ENCODE measurements around the gene C13orf46. TPM values are rescaled to one million over a fixed set of nuclear protein-coding genes. Genes with fewer than 3 reads are reported as not detected.

The C13orf46 gene
- total RNA-seq, 1 experiment from 2014 or later, result 1.4 TPM

DNA sequence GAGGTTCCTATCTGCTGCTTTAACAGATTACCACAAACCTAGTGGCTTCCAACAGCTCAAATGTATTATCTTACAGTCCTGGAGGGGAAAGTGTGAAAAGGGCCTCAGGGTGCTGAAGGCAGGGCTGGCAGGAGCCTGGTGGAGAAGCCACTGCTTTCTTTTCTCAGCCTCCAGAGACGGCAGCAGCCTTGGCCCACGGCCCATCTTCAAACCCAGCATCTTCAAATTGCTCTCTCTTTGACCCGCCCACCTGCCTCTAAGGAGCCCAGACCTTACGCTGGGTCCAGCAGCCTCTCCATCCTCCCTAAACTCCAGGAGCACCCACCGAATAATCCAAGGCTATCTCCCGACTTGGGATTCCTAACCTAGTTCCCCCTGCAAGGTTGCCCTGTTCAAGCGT, 35.6 kb downstream of the C13orf46 start:
- H3K27me3 Mint-ChIP-seq (ENCODE audit: insufficient read depth, unreplicated experiment), result no peaks in the 10 kb centered on the region
- TF ChIP-seq, protein P1, sequence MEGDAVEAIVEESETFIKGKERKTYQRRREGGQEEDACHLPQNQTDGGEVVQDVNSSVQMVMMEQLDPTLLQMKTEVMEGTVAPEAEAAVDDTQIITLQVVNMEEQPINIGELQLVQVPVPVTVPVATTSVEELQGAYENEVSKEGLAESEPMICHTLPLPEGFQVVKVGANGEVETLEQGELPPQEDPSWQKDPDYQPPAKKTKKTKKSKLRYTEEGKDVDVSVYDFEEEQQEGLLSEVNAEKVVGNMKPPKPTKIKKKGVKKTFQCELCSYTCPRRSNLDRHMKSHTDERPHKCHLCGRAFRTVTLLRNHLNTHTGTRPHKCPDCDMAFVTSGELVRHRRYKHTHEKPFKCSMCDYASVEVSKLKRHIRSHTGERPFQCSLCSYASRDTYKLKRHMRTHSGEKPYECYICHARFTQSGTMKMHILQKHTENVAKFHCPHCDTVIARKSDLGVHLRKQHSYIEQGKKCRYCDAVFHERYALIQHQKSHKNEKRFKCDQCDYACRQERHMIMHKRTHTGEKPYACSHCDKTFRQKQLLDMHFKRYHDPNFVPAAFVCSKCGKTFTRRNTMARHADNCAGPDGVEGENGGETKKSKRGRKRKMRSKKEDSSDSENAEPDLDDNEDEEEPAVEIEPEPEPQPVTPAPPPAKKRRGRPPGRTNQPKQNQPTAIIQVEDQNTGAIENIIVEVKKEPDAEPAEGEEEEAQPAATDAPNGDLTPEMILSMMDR (IDR thresholded peaks at IDR 0.05; ENCODE audit: unreplicated experiment), result no peak
- POLR2A ChIA-PET, result no interaction called here
- H3K4me1 Mint-ChIP-seq (ENCODE audit: insufficient read depth, unreplicated experiment), result peaks cover 6% of the 10 kb centered on the region
- intact Hi-C loops (cut with micrococcal nuclease), result no loop called here
- no peak for DNase-seq (ENCODE audit: unreplicated experiment)
- no peak overlapping the region for H3K27ac Mint-ChIP-seq (ENCODE audit: low read depth, unreplicated experiment)
- H3K4me3 Mint-ChIP-seq (ENCODE audit: unreplicated experiment), result no peak overlapping the region
- H3K36me3 Mint-ChIP-seq (ENCODE audit: insufficient read depth, unreplicated experiment), result no peaks in the 10 kb centered on the region
- CTCF ChIA-PET, result interaction anchor here (0.8 kb wide), 1 partner anchor 9 kb away, joined by 3 read pairs; no protein-coding TSS in a partner anchor
- no peaks in the 10 kb centered on the region for H3K9me3 Mint-ChIP-seq (ENCODE audit: unreplicated experiment)
- no TSS peak for BruUV-seq (replicated peaks)

DNA sequence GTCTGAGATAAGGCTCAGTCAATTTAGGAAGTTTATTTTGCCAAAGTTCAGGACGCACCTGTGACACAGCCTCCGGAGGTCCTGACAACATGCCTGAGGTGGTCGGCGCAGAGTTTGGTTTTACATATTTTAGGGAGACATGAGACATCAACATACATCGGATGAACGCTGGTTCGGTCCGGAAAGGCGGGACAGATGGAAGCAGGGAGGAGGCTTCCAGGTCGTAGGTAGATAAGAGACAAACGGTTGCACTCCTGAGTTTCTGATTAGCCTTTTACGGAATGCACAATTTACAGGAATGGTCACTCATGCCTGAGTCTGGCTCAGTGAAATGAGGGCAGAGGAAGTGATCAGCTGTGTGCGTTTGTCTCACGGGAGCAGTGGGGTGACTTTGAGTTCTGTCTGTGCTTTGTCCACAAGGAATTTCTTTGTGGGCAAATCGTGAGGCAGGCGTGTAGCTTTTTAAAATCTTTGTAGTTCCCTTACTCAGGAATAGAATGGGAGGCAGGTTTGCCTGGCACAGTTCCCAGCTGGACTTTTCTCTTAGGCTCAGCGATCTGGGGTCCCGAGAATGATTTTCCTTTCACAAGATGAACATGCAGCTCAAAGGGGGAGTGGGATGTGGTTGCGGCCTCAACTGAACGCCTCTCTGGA, 36.2 kb downstream of the C13orf46 start:
- intact Hi-C loops (cut with micrococcal nuclease), result no loop called here
- H3K4me1 Mint-ChIP-seq (ENCODE audit: insufficient read depth, unreplicated experiment), result peaks cover 6% of the 10 kb centered on the region
- no peak for DNase-seq (ENCODE audit: unreplicated experiment)
- TF ChIP-seq, protein P1 (IDR thresholded peaks at IDR 0.05; ENCODE audit: unreplicated experiment), result no peak
- H3K9me3 Mint-ChIP-seq (ENCODE audit: unreplicated experiment), result no peaks in the 10 kb centered on the region
- POLR2A ChIA-PET, result no interaction called here
- no peak overlapping the region for H3K4me3 Mint-ChIP-seq (ENCODE audit: unreplicated experiment)
- no peaks in the 10 kb centered on the region for H3K36me3 Mint-ChIP-seq (ENCODE audit: insufficient read depth, unreplicated experiment)
- no TSS peak for BruUV-seq (replicated peaks)
- CTCF ChIA-PET, result interaction anchor here (0.5 to 0.8 kb wide), 2 partner anchors 9 to 141 kb away, joined by 3 read pairs; no protein-coding TSS in a partner anchor
- H3K27me3 Mint-ChIP-seq (ENCODE audit: insufficient read depth, unreplicated experiment), result peaks cover 1% of the 10 kb centered on the region
- H3K27ac Mint-ChIP-seq (ENCODE audit: low read depth, unreplicated experiment), result no peak overlapping the region

DNA sequence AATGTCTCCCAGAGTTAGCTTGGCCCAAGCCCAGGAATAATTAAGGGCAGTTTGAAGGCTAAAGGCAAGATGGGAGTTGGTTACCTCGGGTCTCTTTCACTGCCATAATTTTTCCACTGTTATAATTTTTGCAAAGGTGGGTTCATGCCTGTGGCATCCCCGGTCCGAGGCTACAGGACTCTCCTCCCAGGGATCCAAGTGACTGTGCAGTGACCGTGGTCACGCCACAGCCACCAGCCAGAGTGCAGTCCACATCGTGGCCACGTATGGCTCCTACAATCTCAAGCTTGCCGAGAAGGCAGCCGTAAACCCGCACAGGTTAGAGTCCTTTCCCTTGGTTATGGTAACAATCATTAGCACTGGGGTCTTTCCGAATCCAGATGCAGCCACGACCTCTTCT, 36.8 kb downstream of the C13orf46 start:
- H3K36me3 Mint-ChIP-seq (ENCODE audit: insufficient read depth, unreplicated experiment), result no peaks in the 10 kb centered on the region
- H3K9me3 Mint-ChIP-seq (ENCODE audit: unreplicated experiment), result no peaks in the 10 kb centered on the region
- intact Hi-C loops (cut with micrococcal nuclease), result no loop called here
- H3K4me1 Mint-ChIP-seq (ENCODE audit: insufficient read depth, unreplicated experiment), result peaks cover 6% of the 10 kb centered on the region
- no TSS peak for BruUV-seq (replicated peaks)
- ChIA-PET POLR2A (no interaction called here), CTCF (no interaction called here)
- H3K27ac Mint-ChIP-seq (ENCODE audit: low read depth, unreplicated experiment), result no peak overlapping the region
- TF ChIP-seq, protein P1 (IDR thresholded peaks at IDR 0.05; ENCODE audit: unreplicated experiment), result no peak
- H3K4me3 Mint-ChIP-seq (ENCODE audit: unreplicated experiment), result no peak overlapping the region
- no peak for DNase-seq (ENCODE audit: unreplicated experiment)
- peaks cover 7% of the 10 kb centered on the region for H3K27me3 Mint-ChIP-seq (ENCODE audit: insufficient read depth, unreplicated experiment)

DNA sequence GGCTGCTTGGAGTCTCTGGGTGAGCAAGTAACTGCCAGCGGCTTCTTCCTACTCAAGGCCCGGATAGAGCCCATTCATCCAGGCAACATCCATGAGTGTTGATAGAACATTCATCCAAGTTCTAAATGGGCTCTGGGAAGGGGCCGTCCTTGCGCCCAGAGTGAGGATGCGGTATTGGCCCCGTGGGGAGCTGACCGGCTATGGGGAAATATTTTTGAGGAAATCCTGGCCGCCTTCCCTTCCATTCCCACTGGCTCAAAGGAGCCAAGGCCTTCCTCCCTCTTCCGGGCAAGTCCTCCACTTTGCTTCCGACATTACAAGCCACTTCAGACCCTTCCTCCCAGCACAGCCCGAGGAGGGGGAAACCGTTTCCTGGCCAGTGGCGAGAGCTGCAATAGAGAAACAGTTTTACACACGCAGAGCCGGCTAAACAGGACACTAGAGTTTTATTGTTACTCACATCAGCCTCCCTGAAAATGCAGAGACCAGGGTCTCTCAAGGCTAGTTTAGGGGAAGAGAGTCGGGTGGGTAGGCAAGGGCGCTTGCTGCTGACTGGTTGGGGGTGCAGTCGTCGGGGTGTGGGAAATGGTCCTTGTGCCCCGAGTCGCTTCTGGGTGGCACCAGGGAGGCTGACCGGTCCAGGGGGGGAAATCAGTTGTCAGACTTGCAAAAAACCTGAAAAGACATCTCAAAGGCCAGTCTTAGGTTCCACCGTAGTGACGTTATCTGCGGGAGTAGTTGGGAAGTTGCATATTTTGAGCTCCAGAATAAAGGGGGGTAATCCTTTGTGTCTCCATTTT, 37.5 kb downstream of the C13orf46 start:
- TF ChIP-seq, protein P1 (IDR thresholded peaks at IDR 0.05; ENCODE audit: unreplicated experiment), result no peak
- H3K4me1 Mint-ChIP-seq (ENCODE audit: insufficient read depth, unreplicated experiment), result no peaks in the 10 kb centered on the region
- no TSS peak for BruUV-seq (replicated peaks)
- intact Hi-C loops (cut with micrococcal nuclease), result no loop called here
- CTCF ChIA-PET, result no interaction called here
- DNase-seq (ENCODE audit: unreplicated experiment), result no peak
- peaks cover 10% of the 10 kb centered on the region for H3K27me3 Mint-ChIP-seq (ENCODE audit: insufficient read depth, unreplicated experiment)
- POLR2A ChIA-PET, result no interaction called here
- no peak overlapping the region for H3K27ac Mint-ChIP-seq (ENCODE audit: low read depth, unreplicated experiment)
- H3K9me3 Mint-ChIP-seq (ENCODE audit: unreplicated experiment), result no peaks in the 10 kb centered on the region
- no peak overlapping the region for H3K4me3 Mint-ChIP-seq (ENCODE audit: unreplicated experiment)
- H3K36me3 Mint-ChIP-seq (ENCODE audit: insufficient read depth, unreplicated experiment), result no peaks in the 10 kb centered on the region
